HEK293 (cell line): ENCODE results near the gene UBE2J2.

Experiments
- CTCF ChIA-PET: fragments of 350-600 bp; formaldehyde crosslinking; extraction: SDS; loops from one replicate; lab custom pipeline; 2021; ENCODE audit warnings: antibody characterized with exemption; lab: Yijun Ruan, JAX
- POLR2A ChIA-PET: fragments of 300-600 bp; formaldehyde crosslinking; extraction: SDS; loops from one replicate; lab custom pipeline; 2020; ENCODE audit warnings: antibody characterized with exemption, inconsistent platforms; lab: Yijun Ruan, JAX
- H3K27ac ChIP-seq: fragments of 200-500 bp; sonication (Bioruptor generic); 2 replicates; pipeline ENCODE4 v1.5.1; 2014; ENCODE audit warnings: low read depth, low read length, control low read depth, inconsistent platforms; ENCODE audit errors: extremely low read depth
- H3K36me3 ChIP-seq, 2 experiments: fragments of 200-500 bp in 1 of 2; sonication (Bioruptor generic) in 1 of 2; 1 replicate in 1 of 2; 2 replicates in 1 of 2; pipeline ENCODE4 v1.5.1; 2014 to 2017; ENCODE audit warnings: inconsistent platforms in 2 of 2, low read length in 2 of 2; ENCODE audit not compliant: control insufficient read depth in 2 of 2, insufficient read depth in 1 of 2
- H3K4me1 ChIP-seq: fragments of 200-500 bp; sonication (Bioruptor generic); 2 replicates; pipeline ENCODE4 v1.5.1; 2014; ENCODE audit warnings: mild to moderate bottlenecking, low read length, inconsistent platforms; ENCODE audit not compliant: control insufficient read depth, insufficient read depth
- H3K4me3 ChIP-seq: 2 replicates; pipeline ENCODE4 v1.5.1; 2011; ENCODE audit warnings: low read depth, mild to moderate bottlenecking, control low read depth, low read length, moderate library complexity
- H3K9me3 ChIP-seq: fragments of 200-500 bp; sonication (Bioruptor generic); 2 replicates; pipeline ENCODE4 v1.5.1; 2014; ENCODE audit warnings: low read depth, low read length, inconsistent platforms; ENCODE audit not compliant: control insufficient read depth, insufficient read depth
- FEZF1 ChIP-seq: fragments of 450-650 bp; formaldehyde crosslinking; IDR thresholded peaks from 2 replicates; pipeline ENCODE4 v1.5.1; 2016; ENCODE audit warnings: missing biosample characterization, missing genetic modification characterization
- YY1 ChIP-seq: fragments of 450-650 bp; formaldehyde crosslinking; IDR thresholded peaks from 2 replicates; pipeline ENCODE4 v1.5.1; 2018; ENCODE audit warnings: missing biosample characterization, missing genetic modification characterization
- YY2 ChIP-seq: fragments of 450-650 bp; formaldehyde crosslinking; IDR thresholded peaks from 2 replicates; pipeline ENCODE4 v1.5.1; 2016; ENCODE audit warnings: missing biosample characterization, missing genetic modification characterization
- ZBTB44 ChIP-seq: fragments of 450-650 bp; IDR thresholded peaks from 2 replicates; pipeline ENCODE4 v1.5.1; 2018; ENCODE audit warnings: missing biosample characterization, mild to moderate bottlenecking, missing genetic modification characterization
- ZBTB7A ChIP-seq: fragments of 450-650 bp; formaldehyde crosslinking; IDR thresholded peaks from 2 replicates; pipeline ENCODE4 v1.5.1; 2016; ENCODE audit warnings: low read depth, missing biosample characterization, missing genetic modification characterization
- ZFHX2 ChIP-seq: fragments of 450-650 bp; formaldehyde crosslinking; conservative IDR thresholded peaks from 2 replicates; pipeline ENCODE4 v1.5.1; 2016; ENCODE audit warnings: missing biosample characterization, missing genetic modification characterization
- ZFP3 ChIP-seq: fragments of 450-650 bp; formaldehyde crosslinking; IDR thresholded peaks from 2 replicates; pipeline ENCODE4 v1.5.1; 2016; ENCODE audit warnings: low read depth, missing biosample characterization, missing genetic modification characterization
- ZNF138 ChIP-seq: fragments of 450-650 bp; formaldehyde crosslinking; IDR thresholded peaks from 2 replicates; pipeline ENCODE4 v1.5.1; 2016; ENCODE audit warnings: missing biosample characterization, missing genetic modification characterization, borderline replicate concordance
- ZNF2 ChIP-seq: fragments of 450-650 bp; formaldehyde crosslinking; IDR thresholded peaks from 2 replicates; pipeline ENCODE4 v1.5.1; 2016; ENCODE audit warnings: missing biosample characterization, missing genetic modification characterization
- ZNF223 ChIP-seq: fragments of 450-650 bp; formaldehyde crosslinking; IDR thresholded peaks from 2 replicates; pipeline ENCODE4 v1.5.1; 2016; ENCODE audit warnings: missing biosample characterization, missing genetic modification characterization
- ZNF248 ChIP-seq: fragments of 450-650 bp; formaldehyde crosslinking; IDR thresholded peaks from 2 replicates; pipeline ENCODE4 v1.5.1; 2017; ENCODE audit warnings: missing biosample characterization, missing genetic modification characterization
- ZNF544 ChIP-seq: fragments of 450-650 bp; formaldehyde crosslinking; IDR thresholded peaks from 2 replicates; pipeline ENCODE4 v1.5.0; 2017; ENCODE audit warnings: missing biosample characterization, missing genetic modification characterization
- ZNF555 ChIP-seq: fragments of 450-650 bp; formaldehyde crosslinking; conservative IDR thresholded peaks from 2 replicates; pipeline ENCODE4 v1.5.1; 2017; ENCODE audit warnings: missing biosample characterization, mild to moderate bottlenecking, missing genetic modification characterization, inconsistent platforms
- ZNF707 ChIP-seq: fragments of 450-650 bp; formaldehyde crosslinking; IDR thresholded peaks from 2 replicates; pipeline ENCODE4 v1.5.1; 2016; ENCODE audit warnings: missing biosample characterization, missing genetic modification characterization
- ZNF747 ChIP-seq: fragments of 450-650 bp; formaldehyde crosslinking; IDR thresholded peaks from 2 replicates; pipeline ENCODE4 v1.5.1; 2016; ENCODE audit warnings: missing biosample characterization, missing genetic modification characterization
- TF ChIP-seq, protein P1 (sequence below): fragments of 450-650 bp; formaldehyde crosslinking; IDR thresholded peaks from 2 replicates; pipeline ENCODE4 v1.5.1; 2016; ENCODE audit warnings: missing biosample characterization, missing genetic modification characterization
- TF ChIP-seq, protein P2 (sequence below): fragments of 450-650 bp; formaldehyde crosslinking; IDR thresholded peaks from 2 replicates; pipeline ENCODE4 v1.5.1; 2016; ENCODE audit warnings: missing biosample characterization, missing genetic modification characterization, borderline replicate concordance
- TF ChIP-seq, protein P3 (sequence below): fragments of 450-650 bp; formaldehyde crosslinking; IDR thresholded peaks from 2 replicates; pipeline ENCODE4 v1.5.1; 2016; ENCODE audit warnings: missing biosample characterization, missing genetic modification characterization
- TF ChIP-seq, protein P4 (sequence below): fragments of 450-650 bp; formaldehyde crosslinking; IDR thresholded peaks from 2 replicates; pipeline ENCODE4 v1.5.1; 2016; ENCODE audit warnings: missing biosample characterization, missing genetic modification characterization
- TF ChIP-seq, protein P5 (sequence below): fragments of 450-650 bp; formaldehyde crosslinking; IDR thresholded peaks from 2 replicates; pipeline ENCODE4 v1.5.1; 2016; ENCODE audit warnings: missing biosample characterization, missing genetic modification characterization

UBE2J2 gene

DNA sequence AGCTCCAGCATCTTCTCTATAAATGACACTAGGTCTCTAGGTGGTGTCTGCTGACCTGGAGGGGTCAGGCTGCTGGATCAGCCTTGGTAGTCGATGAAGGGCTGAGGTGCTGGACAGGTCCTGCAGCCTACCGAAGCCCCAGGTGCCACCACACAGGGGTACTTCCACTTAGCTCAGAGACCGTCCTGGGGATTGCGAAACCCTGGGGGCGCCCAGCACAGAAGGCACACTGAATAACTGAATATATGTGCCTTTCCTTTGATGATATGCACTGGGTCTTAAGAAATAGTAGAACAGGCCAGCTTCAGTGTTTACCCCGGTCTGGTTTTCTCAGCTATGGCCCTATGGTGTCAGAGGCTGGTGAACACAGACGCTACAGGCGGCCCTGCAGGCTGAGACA is 10.9 kb downstream of the UBE2J2 start:
- H3K36me3 ChIP-seq = peaks cover 3 to 91% of the 10 kb centered on the region in 2 experiments; a peak in 2 of 3 replicates
- H3K27ac ChIP-seq = no peak overlapping the region
- TF ChIP-seq ZNF138 (tag by site-specific recombination) = no peak
- TF ChIP-seq, protein P1, sequence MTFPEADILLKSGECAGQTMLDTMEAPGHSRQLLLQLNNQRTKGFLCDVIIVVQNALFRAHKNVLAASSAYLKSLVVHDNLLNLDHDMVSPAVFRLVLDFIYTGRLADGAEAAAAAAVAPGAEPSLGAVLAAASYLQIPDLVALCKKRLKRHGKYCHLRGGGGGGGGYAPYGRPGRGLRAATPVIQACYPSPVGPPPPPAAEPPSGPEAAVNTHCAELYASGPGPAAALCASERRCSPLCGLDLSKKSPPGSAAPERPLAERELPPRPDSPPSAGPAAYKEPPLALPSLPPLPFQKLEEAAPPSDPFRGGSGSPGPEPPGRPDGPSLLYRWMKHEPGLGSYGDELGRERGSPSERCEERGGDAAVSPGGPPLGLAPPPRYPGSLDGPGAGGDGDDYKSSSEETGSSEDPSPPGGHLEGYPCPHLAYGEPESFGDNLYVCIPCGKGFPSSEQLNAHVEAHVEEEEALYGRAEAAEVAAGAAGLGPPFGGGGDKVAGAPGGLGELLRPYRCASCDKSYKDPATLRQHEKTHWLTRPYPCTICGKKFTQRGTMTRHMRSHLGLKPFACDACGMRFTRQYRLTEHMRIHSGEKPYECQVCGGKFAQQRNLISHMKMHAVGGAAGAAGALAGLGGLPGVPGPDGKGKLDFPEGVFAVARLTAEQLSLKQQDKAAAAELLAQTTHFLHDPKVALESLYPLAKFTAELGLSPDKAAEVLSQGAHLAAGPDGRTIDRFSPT = no peak
- no peak for TF ChIP-seq ZNF2 (tag by site-specific recombination)
- no peak for TF ChIP-seq ZNF707 (tag by site-specific recombination)
- TF ChIP-seq YY1 = no peak
- no peak for TF ChIP-seq ZNF544
- TF ChIP-seq, protein P2, sequence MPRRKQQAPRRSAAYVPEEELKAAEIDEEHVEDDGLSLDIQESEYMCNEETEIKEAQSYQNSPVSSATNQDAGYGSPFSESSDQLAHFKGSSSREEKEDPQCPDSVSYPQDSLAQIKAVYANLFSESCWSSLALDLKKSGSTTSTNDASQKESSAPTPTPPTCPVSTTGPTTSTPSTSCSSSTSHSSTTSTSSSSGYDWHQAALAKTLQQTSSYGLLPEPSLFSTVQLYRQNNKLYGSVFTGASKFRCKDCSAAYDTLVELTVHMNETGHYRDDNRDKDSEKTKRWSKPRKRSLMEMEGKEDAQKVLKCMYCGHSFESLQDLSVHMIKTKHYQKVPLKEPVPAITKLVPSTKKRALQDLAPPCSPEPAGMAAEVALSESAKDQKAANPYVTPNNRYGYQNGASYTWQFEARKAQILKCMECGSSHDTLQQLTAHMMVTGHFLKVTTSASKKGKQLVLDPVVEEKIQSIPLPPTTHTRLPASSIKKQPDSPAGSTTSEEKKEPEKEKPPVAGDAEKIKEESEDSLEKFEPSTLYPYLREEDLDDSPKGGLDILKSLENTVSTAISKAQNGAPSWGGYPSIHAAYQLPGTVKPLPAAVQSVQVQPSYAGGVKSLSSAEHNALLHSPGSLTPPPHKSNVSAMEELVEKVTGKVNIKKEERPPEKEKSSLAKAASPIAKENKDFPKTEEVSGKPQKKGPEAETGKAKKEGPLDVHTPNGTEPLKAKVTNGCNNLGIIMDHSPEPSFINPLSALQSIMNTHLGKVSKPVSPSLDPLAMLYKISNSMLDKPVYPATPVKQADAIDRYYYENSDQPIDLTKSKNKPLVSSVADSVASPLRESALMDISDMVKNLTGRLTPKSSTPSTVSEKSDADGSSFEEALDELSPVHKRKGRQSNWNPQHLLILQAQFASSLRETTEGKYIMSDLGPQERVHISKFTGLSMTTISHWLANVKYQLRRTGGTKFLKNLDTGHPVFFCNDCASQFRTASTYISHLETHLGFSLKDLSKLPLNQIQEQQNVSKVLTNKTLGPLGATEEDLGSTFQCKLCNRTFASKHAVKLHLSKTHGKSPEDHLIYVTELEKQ (tag by site-specific recombination) = no peak
- TF ChIP-seq ZBTB44 (tag by site-specific recombination) = no peak
- no peak for TF ChIP-seq ZNF223 (tag by site-specific recombination)
- no peak for TF ChIP-seq ZNF747 (tag by site-specific recombination)
- TF ChIP-seq YY2 (tag by site-specific recombination) = no peak
- TF ChIP-seq, protein P3, sequence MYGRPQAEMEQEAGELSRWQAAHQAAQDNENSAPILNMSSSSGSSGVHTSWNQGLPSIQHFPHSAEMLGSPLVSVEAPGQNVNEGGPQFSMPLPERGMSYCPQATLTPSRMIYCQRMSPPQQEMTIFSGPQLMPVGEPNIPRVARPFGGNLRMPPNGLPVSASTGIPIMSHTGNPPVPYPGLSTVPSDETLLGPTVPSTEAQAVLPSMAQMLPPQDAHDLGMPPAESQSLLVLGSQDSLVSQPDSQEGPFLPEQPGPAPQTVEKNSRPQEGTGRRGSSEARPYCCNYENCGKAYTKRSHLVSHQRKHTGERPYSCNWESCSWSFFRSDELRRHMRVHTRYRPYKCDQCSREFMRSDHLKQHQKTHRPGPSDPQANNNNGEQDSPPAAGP (tag by site-specific recombination) = no peak
- TF ChIP-seq ZBTB7A (tag by site-specific recombination) = no peak
- TF ChIP-seq ZFP3 (tag by site-specific recombination) = no peak
- TF ChIP-seq, protein P4, sequence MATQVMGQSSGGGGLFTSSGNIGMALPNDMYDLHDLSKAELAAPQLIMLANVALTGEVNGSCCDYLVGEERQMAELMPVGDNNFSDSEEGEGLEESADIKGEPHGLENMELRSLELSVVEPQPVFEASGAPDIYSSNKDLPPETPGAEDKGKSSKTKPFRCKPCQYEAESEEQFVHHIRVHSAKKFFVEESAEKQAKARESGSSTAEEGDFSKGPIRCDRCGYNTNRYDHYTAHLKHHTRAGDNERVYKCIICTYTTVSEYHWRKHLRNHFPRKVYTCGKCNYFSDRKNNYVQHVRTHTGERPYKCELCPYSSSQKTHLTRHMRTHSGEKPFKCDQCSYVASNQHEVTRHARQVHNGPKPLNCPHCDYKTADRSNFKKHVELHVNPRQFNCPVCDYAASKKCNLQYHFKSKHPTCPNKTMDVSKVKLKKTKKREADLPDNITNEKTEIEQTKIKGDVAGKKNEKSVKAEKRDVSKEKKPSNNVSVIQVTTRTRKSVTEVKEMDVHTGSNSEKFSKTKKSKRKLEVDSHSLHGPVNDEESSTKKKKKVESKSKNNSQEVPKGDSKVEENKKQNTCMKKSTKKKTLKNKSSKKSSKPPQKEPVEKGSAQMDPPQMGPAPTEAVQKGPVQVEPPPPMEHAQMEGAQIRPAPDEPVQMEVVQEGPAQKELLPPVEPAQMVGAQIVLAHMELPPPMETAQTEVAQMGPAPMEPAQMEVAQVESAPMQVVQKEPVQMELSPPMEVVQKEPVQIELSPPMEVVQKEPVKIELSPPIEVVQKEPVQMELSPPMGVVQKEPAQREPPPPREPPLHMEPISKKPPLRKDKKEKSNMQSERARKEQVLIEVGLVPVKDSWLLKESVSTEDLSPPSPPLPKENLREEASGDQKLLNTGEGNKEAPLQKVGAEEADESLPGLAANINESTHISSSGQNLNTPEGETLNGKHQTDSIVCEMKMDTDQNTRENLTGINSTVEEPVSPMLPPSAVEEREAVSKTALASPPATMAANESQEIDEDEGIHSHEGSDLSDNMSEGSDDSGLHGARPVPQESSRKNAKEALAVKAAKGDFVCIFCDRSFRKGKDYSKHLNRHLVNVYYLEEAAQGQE (tag by site-specific recombination) = no peak
- no peak for TF ChIP-seq FEZF1 (tag by site-specific recombination)
- TF ChIP-seq ZNF555 (tag by site-specific recombination) = no peak
- TF ChIP-seq, protein P5, sequence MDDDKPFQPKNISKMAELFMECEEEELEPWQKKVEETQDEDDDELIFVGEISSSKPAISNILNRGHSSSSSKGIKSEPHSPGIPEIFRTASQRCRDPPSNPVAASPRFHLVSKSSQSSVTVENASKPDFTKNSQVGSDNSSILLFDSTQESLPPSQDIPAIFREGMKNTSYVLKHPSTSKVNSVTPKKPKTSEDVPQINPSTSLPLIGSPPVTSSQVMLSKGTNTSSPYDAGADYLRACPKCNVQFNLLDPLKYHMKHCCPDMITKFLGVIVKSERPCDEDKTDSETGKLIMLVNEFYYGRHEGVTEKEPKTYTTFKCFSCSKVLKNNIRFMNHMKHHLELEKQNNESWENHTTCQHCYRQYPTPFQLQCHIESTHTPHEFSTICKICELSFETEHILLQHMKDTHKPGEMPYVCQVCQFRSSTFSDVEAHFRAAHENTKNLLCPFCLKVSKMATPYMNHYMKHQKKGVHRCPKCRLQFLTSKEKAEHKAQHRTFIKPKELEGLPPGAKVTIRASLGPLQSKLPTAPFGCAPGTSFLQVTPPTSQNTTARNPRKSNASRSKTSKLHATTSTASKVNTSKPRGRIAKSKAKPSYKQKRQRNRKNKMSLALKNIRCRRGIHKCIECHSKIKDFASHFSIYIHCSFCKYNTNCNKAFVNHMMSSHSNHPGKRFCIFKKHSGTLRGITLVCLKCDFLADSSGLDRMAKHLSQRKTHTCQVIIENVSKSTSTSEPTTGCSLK (tag by site-specific recombination) = no peak
- no peak for TF ChIP-seq ZFHX2 (tag by site-specific recombination)
- TF ChIP-seq ZNF248 (tag by site-specific recombination) = no peak
- no peak overlapping the region for H3K4me3 ChIP-seq
- ChIA-PET CTCF (interaction anchor here (2.6 kb wide), 1 partner anchor 12 kb away, joined by 12 read pairs; no protein-coding TSS in a partner anchor), POLR2A (interaction anchor here (1.3 kb wide), 1 partner anchor 106 kb away, joined by 3 read pairs; no protein-coding TSS in a partner anchor)
- no peaks in the 10 kb centered on the region for H3K4me1 ChIP-seq
- H3K9me3 ChIP-seq = no peaks in the 10 kb centered on the region
